HPDE6-E6E7 (cell line): ENCODE measurements around the gene SLC35F1.

ENCODE experiments used
- DNase-seq: peaks from one replicate; pipeline ENCODE4 v3.0.0; 2011; ENCODE audit warnings: missing footprints; ENCODE audit errors: extremely low spot score

Gene SLC35F1

DNA sequence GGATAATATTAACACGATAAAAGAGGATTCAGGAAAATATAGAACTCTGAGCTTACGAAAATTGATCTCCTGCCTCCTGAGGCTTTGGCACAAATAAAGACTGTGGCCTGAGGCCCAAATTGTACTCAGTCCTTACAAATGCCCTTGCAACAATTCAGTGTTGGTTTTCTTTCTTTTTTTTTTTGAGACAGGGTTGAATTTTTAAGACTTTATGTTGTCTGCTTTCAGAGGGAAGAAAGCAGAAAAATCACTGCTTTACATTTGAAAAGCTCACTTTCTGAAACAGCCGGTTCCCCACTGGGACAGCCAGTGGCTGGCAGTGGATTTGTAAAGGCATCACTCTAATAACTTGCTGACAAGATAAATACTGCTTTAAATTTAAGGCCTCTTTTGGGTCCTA lies 290.5 kb downstream of the SLC35F1 start:
- no peak for DNase-seq

DNA sequence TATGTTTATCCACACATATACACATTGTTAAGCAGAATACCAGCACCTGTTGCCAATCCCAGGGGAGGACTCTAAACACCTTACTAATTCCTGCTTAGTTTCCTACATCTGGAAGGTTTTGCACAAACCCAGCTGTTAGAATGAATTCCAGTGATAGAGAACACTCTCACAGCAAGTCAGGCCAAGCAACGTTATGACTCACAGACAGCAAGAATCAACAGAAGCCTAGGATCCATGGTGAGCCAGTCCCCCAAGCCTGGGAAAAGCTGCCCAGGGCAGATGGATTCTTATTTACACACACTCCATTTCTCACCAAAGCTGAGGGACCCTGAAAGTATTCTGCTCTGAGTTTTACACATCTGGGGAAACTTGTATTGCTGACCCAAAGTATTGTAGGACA lies 291.7 kb downstream of the SLC35F1 start:
- DNase-seq: no peak

DNA sequence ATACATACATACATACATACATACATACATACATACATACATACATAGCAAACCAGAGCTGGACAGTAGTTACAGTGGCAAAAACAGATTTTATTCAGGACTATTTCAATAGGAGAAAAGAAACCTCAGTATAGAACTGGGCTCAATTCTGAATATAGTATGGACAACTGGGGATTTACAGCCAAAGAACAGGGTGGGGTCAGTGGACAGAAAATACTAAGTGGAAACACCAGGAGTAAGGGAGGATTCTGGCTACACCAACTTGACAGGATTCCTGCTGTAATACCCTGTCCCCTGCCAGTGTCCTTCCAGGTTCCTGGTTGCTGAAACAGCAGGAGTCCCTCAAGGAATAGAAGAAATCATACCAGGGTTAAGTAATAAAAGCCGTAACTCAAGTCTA lies 293.1 kb downstream of the SLC35F1 start:
- no peak for DNase-seq

DNA sequence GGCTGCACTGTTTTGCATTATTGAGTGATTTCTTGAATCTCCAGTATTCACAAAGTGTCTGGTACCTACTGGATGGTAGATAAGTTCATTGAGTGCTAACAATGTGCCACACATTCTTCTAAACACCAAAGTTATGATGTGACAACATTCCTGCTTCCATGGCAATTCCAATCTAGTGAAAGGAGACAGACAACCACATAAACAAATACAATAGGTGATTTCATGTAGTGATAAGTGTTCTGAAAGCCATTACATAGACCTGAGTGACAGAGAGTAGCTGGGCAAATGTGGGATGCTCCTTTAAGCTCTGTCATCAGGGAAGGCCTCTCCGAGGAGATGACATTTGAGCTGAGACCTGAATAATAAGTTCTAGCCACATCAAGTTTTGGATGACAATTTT lies 295.5 kb downstream of the SLC35F1 start:
- DNase-seq: no peak

DNA sequence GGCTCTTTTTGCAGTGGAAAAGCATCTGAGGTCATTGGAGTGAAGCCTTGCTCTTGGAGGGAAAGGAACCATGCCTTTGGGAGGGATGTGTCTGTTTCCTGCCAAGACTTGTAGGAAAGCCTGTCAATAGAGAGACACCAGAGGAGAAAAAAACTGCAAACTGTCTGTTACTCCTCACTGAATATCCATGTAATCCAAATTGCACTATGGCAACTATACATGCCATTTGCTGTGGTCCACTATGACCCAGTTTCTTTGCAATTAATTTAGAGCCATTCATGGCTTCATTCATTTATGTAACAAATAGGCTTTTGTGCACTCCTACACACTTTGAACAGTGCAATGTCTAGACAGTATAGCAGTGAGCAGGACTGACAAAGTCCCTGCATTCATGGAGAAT lies 296.5 kb downstream of the SLC35F1 start:
- DNase-seq: no peak

DNA sequence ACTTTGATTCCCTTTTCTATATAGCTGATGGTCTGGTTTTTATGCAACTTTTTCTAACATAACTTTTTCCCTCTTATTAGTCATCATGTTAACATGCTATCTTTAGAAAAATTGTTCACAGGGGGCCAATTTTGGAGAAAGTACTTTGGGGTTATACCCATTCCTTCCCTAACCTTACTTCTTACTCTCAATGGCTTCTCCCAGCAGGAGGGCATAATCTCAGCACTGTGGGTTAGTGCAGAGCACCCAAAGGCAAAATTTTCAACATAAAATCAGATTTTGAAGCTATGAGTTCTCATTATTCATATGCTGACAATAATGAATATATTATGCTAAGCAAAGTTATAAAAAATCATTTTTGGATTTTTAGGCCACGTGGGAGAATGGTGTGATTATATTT lies 299.2 kb downstream of the SLC35F1 start:
- DNase-seq: no peak

DNA sequence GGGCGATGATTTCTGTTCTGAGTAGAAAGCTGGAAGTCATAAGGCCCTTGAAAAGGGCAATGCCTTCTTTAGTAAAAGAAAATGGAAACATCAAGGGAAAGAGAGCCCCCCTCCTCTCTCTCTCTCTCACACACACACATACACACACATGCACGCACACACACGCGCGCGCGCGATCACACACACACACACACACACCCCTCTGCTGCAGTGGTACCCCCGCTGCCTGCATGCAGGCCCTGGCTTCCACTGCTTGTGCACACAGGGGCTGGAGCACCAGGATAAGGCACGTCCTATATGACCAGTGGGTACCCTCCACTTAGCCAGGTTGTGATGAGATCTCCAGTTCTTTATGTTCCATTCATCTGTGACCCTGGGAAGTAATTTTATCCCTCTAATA lies 300.9 kb downstream of the SLC35F1 start:
- DNase-seq: no peak

DNA sequence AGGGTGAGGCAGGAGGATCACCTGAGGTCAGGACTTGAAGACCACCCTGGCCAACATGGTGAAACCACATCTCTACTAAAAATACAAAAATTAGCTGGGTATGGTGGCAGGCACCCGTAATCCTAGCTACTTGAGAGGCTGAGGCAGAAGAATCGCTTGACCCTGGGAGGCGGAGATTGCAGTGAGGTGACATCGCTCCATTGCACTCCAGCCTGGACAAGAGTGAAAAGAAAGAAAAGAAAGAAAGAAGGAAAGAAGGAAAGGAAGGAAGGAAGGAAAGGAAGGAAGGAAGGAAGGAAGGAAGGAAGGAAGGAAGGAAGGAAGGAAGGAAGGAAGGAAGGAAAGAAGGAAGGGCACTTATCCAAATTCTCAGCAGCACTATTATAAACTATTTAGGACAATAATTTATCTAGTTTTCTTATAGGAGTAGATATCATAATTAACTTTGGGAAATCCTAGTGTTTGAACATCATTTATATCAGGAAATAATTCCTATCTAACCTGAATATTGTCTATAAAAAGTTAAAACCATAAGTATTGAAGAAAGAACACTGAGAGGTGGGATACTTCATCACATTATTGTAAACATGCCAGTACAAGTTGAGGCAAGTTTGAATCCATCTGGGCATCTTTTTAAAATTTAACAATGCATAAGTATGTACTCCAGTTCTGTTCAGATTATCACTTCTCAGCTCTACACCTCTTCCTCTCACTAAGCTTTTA lies 305.5 kb downstream of the SLC35F1 start:
- DNase-seq: no peak

DNA sequence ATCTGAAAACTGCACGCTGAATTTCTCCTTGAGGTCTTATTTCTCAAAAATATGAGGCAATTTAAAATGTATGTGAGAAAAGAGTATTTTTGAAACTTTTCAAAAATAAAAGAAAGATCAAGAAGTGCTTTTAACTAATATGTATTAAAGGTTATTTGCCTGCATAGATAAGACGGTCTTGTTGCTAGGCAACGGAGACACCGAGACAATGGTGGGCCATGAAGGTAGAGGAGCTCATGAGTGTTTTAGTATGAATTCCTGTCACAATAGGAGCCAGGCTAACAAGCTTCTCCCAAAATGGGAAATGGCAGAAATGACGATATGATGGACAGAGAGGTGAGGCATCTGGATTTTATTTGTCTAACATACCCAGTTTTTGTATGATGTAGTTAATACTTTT lies 308.2 kb downstream of the SLC35F1 start:
- no peak for DNase-seq

DNA sequence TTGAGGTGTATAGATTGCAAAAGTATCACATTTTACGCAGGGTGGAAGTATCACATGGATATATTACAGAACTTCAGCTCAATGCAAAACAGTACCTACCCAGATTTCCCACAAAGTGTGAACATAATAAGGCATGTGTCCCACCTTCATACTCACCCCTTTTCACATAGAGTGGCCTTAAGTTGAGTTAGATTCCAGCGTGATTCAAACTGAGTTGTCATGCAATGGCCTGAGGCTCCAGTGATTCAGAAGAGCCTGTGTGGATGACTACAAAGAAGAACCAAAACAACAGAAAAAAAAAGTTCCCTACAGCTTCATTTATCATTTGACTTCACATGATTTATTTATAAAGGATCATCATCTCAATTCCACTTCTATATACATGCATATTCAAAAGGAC lies 309.7 kb downstream of the SLC35F1 start:
- peak; percentile 16 for DNase-seq

DNA sequence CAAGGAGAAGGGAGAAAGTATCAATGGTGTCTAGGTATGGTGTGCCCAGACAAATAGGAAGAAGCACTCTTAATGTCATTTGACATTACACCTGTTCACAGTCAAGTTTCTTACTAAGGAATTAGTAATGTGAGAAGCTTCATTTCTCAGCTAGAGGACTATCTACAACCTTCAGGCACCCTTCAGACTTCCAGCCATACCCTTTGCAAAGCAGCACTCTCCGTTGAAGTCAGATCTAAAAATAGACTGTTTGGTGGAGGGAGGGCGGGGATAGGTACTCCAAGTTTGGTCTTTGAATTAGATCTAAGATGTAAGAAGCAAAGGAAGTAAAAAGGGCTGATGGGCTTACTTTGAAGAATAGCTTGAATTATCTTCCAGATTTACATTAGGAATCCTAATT lies 311.1 kb downstream of the SLC35F1 start:
- DNase-seq: no peak

DNA sequence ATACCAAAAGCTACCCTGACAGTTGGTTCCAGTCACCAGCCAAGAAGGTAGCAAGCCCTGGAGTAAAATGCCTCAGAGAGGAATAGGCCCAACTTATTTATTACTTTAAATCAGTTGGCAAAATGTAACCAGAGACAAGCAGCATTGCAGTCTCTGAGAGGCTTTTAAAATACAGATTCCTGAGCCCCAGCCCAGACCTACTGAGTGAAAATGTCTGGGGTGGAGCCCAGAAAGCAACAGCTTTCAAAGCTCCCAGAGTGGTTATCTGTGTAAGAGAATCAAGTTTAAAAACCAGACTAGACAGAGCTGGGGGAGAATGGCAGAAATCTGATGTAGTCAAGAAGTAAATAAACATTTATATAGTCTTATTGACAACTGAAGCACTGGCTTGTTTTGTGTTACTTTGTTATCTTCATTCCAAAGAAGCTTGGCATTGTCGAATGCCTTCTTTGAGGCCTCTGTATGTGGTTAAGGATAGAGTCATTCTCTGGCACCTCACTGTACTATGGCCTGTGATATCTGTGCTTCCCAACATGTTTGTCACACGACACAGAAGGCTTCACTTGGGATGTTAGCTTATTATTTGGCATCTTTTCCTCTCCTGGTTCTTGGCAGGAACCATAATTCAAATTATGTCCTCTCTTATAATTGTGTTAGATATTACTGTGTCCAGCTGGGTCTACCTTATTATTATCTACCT lies 313.5 kb downstream of the SLC35F1 start:
- DNase-seq: no peak

DNA sequence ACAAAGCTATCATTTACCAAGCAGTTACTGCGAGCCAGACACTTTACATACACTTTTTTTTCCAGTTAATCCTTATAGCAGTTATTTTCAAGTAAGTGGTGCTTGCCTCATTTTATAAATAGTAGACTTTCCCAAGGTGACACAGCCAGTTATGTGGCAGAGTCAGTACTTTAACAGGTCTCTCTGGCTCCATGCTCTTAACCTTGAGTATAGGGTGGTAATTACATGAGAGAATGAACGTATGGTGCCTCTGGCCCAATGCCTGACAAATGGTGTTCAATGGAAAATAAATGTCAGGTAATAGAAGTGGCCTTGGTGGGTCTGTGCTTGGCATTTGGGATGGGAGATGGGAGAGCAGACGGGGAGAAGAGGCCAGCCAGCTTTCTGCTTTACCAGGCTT lies 316.3 kb downstream of the SLC35F1 start:
- DNase-seq: no peak

DNA sequence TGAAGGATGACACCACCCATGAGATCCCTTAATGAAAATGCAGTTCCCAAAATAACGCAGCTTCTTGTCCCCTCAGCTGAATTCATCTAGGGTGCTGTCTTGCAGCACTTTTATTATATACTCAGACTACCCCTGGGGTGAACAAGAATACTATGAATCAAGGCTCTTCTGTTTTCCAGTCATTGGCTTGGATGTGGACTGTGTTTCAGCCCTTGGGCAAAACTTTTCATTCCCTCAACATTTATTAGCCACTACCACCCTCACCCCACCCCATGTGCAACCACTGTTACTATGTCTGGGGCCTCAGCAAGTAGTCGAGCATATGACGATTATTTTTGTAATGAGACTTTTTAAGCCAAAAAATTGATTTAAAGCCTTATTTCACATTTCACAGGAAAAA lies 321.8 kb downstream of the SLC35F1 start:
- DNase-seq: no peak

DNA sequence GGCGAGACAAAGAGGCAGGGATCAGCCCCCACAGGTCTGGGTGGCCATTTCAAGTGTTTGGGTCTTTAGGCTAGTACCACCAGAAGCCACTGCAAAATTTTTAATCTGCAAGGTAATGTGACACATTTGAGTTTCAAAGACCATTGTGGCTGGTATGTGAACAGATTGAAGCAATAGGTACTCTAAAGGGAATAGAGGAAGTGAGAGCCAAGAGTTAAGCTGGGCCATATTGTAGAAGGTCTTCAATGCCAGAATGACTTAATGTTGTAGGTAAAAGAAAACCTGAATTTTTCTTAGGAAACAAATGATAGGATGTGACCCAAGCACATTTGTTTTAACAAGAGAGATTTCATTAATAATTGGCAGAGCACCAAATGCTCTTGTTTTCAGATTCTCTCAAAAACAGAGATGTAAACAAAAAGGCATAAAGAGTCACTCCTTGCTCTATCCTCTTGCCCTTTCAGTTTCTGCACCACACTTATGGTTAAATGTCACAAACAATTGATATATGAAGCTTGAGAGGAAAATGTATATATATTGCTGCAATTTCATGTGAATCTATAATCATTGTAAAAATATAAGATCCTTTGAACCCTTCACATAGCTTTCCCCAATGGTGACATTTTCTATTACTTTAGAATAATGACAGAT lies 333.9 kb downstream of the SLC35F1 start:
- no peak for DNase-seq

DNA sequence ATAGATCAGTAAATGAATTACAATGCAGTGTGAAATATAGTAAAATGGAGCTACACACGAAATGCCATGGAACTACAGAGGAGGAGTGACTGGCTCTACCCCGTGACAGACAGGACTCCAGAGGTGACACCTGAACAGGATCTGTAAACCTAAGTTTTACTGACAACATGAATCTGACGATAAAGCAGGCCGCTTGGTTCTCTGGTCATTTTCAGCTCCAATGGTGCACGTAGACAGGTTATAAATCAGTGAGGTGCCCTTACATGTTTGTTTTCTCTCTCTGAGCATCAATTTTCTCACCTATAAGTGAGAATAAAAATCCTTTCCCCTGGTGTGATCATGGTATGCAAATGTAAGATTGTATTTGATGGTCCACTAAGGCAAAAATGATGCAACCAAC lies 339.3 kb downstream of the SLC35F1 start:
- DNase-seq: no peak

DNA sequence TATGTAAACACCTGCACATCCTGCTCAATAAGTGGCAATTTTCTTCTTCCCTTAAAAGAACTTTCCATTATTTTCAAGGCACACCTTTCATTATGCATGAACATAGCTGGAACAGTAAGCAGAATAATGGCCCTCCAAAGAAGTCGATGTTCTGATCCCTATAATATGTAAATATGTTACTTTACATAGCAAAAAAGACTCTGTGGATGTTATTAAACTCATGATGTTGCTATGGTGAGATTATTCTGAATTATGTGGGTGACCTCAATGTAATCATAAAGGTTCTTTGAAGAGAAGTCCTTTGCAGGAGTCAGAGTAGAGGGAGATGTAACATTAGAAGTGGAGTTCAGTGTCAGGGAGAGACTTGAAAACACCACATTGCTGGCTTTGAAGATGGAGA lies 341.1 kb downstream of the SLC35F1 start:
- DNase-seq: no peak

DNA sequence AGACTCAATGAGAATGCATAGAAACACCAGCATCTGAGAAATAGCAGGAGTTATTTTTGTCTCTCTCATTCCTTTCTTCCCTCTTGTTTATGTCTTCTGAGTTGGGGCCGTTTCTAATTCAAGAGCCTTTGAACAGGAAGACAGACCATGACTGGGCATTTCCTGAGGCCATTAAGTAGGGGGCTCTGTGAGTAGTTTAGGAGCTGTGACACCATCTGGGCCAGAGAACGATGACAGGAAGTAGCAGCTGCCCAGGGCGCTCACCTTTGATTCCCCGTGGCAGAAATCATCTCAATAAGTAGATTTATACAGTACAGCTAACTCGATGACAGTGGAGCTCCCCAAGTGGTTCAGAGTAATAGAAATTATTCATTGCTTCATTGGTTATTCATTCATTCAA lies 342.6 kb downstream of the SLC35F1 start:
- DNase-seq: no peak

DNA sequence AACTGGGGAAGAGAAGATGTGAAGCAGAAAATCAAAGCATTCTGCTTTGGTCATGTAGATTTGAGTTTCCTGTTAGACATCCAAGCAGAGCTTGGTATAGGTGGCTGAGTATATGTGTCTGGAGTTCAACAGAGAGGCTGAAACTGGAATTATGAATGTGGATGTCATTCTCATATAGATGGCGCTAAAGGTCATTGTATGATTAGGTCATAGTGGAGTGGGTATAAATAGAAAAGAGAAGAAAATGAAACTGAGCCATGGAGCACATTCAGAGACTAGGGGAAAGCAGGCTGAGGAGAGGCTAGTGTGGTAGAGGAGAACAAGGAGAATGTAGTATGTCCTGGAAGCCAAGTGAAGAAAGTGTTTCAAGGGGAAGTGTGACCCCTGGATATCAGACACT lies 345.4 kb downstream of the SLC35F1 start:
- DNase-seq: no peak

DNA sequence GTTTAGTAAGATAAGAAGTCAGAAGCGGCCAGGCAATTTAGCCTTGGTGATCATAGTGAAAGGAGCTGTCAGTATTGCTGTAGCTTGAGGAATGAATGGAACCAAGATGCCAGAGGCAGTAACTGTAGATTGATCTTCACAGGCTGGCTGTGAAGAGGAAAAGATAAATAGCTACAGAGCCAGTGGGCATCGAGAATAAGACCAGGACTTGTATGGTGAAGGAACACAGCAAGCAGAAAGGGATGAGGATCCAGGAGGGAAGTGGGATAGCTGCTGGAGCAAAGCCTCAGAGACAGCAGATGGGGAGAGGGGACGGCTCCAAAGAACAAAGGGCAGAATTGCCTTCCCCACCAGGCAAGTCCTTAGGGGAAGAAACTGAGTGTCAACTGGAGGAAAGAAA lies 346.7 kb downstream of the SLC35F1 start:
- DNase-seq: no peak

DNA sequence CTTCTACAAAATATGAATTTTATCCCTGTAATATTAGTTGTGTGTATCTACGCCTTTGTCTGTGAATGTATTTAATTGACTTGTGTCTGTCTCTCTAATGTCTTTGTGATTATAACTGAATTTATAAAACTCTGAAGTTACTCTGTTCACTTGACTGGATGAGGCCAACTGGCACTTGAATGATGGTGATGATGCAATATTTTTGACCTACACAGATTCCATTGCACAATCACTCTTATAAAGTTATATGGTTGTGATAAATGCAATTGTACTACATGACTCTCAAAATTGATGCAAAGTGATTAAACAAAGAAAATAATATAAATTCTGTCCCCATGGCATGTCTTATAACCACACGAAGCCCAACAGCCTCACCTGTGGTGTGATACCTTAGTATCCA lies 353.8 kb downstream of the SLC35F1 start:
- no peak for DNase-seq

DNA sequence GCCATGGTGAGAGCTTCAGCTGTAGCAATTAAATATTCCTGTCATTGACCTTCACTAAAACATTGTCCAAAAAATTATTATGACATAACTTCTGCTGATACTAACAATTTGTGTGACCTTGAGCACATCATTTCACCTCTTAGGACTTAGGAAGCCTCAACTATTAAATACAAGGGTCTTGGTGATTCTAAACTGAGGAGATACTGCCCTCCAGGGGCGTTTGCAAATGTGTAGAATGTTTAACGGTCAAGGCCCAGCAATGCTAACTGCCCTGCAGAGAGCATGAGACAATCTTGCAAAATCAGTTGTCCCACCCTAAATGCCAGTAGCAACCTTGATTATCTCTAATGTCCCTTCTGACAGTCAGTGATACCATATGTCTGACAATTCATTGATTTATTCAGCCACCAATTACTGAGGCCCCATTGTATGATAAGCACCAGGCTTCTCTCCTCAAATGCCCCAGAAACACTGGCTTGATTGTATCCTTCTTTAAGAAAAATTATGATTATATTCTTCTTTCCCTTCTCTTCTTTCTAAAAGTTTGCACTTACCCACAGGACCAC lies 356.9 kb downstream of the SLC35F1 start:
- DNase-seq: no peak

DNA sequence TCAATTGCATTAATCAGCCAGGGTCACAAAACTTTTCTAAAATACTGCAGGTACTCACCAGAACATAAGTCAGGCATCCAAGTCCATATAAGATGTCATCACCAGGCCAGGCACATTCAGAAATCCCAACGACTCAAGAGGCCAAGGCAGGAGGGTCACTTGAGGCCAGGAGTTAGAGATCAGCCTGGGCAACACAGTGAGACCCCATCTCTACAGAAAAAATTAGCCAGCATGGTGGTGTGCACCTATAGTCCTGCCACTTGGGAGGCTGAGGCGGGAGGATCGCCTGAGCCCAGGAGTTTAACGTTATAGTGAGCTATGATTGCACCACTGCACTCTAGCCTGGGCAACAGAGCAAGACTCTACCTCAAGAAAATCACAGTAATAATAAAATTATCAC lies 362.6 kb downstream of the SLC35F1 start:
- no peak for DNase-seq
